ENCODE results near the gene PTPRN2.
"Not testable (repeated sequence)": the region's sequence is repeated elsewhere in the genome, so short reads cannot be mapped to it uniquely, and the experiment has no call there.

PTPRN2 gene

GRCh38 chr7:158377800-158378623 lies 209.6 kb downstream of the PTPRN2 start:
- peak in 2 of 3 experiments; percentile 47 to 84 for DNase-seq

DNA sequence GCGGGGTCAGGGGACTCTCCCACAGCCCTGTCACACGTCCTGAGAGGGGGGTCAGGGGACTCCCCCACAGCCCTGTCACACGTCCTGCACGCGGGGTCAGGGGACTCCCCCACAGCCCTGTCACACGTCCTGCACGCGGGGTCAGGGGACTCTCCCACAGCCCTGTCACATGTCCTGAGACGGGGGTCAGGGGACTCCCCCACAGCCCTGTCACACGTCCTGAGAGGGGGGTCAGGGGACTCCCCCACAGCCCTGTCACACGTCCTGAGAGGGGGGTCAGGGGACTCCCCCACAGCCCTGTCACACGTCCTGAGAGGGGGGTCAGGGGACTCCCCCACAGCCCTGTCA lies 210.8 kb downstream of the PTPRN2 start:
- not testable (repeated sequence) for DNase-seq

DNA sequence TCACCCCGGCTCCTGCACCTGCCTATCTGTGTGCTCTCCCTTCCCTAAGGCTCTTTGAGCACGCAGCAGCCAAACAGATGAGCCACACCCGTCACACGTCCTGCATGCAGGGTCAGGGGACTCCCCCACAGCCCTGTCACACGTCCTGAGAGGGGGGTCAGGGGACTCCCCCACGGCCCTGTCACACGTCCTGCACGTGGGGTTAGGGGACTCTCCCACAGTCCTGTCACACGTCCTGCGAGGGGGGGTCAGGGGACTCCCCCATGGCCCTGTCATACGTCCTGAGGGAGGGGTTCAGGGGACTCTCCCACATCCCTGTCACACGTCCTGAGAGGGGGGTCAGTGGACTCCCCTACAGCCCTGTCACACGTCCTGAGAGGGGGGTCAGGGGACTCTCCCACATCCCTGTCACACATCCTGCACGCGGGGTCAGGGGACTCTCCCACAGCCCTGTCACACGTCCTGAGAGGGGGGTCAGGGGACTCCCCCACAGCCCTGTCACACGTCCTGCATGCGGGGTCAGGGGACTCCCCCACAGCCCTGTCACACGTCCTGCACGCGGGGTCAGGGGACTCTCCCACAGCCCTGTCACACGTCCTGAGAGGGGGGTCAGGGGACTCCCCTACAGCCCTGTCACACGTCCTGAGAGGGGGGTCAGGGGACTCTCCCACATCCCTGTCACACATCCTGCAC lies 211.3 kb downstream of the PTPRN2 start:
- not testable (repeated sequence) for DNase-seq

- DNase-seq, result peak in 1 of 3 experiments; percentile 41
These were observed 212.6 kb downstream of the PTPRN2 start for GRCh38 chr7:158375034-158375433.

- DNase-seq, result no peak
These were observed 213.0 kb downstream of the PTPRN2 start for GRCh38 chr7:158374586-158374985.

DNA sequence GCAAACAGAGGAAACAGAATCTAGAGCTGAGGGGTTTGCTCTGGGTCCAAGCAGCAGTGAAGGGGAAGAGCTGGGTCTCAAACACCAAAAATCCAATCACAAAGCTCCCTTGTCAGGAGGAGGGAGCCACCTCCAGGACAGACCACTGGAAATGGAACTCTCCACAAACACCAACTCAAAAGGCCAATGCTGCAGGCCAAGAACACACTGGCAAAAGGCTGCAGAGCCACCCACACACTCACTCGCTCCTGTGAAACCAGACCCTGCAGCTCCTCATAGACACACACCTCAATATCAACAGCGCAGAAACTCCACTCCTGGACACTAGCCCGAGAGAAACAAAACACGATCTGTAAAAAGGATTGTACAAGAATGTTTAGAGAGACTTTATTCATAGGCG lies 213.5 kb downstream of the PTPRN2 start:
- DNase-seq, result no peak

- DNase-seq, result no peak
These were observed 214.0 kb downstream of the PTPRN2 start for GRCh38 chr7:158373476-158374133.

- no peak for DNase-seq
These were observed 215.0 kb downstream of the PTPRN2 start for GRCh38 chr7:158372400-158373342.

GRCh38 chr7:158371856-158372255 lies 215.8 kb downstream of the PTPRN2 start:
- DNase-seq, result no peak

DNA sequence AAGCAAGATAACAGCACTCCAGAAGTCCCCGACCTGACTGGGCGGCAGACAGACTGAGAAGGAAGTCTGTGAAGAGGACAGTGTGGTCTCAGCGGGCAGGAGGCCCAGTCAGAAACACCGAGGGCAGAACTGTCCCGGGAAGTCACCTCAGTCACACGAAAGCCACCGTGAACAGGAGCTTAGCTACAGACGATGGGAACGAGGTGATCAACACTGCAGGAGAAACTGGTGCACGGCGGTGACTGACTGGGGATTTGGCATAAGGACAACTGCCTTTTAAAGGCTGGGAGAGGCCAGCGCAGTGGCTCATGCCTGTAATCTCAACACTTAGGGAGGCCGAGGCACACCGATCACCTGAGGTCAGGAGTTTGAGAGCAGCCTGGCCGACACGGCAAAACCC lies 217.8 kb downstream of the PTPRN2 start:
- no peak for DNase-seq

GRCh38 chr7:158369290-158369689 lies 218.3 kb downstream of the PTPRN2 start:
- DNase-seq, result no peak

GRCh38 chr7:158368449-158368848 lies 219.2 kb downstream of the PTPRN2 start:
- DNase-seq, result no peak

DNA sequence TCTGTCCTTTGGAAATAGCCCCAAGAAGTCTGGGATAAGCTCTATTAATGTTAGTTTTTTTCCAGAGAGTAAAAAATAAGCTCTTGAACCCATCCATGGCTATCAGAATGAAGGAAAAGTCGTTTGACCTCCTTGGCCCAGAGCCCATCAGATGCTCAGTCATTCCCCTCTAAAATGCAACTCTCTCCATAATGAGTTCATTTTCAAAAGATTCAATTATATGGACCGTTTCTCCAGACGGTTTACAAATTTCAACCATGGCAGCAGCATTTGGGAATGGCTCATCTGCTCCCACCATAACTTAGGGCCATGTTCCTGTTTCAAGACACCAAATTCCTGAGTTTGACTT lies 220.0 kb downstream of the PTPRN2 start:
- DNase-seq, result no peak

- no peak for DNase-seq
These were observed 220.5 kb downstream of the PTPRN2 start for GRCh38 chr7:158366916-158367633.

GRCh38 chr7:158366346-158366745 lies 221.3 kb downstream of the PTPRN2 start:
- DNase-seq, result no peak

DNA sequence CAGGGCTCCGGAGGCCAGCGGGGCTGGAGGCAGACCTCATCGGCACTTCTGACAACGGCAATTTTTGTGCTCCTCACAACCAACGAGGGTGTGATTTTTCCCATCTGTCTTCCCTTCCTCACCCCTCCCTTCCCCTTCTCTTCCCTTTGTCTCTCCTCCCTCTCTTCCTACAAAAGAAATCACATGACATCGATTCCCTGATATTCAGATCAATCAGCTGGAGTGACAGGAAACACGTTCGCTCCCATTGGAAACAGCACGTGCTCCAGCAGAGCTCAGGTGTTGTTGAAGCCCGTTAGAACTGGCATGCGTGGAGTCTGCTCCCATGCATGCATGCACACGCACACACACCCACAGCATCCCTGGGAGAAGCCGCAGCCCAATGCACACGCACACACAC lies 222.4 kb downstream of the PTPRN2 start:
- no peak for DNase-seq

- DNase-seq, result no peak
These were observed 223.2 kb downstream of the PTPRN2 start for GRCh38 chr7:158364451-158364850.

DNA sequence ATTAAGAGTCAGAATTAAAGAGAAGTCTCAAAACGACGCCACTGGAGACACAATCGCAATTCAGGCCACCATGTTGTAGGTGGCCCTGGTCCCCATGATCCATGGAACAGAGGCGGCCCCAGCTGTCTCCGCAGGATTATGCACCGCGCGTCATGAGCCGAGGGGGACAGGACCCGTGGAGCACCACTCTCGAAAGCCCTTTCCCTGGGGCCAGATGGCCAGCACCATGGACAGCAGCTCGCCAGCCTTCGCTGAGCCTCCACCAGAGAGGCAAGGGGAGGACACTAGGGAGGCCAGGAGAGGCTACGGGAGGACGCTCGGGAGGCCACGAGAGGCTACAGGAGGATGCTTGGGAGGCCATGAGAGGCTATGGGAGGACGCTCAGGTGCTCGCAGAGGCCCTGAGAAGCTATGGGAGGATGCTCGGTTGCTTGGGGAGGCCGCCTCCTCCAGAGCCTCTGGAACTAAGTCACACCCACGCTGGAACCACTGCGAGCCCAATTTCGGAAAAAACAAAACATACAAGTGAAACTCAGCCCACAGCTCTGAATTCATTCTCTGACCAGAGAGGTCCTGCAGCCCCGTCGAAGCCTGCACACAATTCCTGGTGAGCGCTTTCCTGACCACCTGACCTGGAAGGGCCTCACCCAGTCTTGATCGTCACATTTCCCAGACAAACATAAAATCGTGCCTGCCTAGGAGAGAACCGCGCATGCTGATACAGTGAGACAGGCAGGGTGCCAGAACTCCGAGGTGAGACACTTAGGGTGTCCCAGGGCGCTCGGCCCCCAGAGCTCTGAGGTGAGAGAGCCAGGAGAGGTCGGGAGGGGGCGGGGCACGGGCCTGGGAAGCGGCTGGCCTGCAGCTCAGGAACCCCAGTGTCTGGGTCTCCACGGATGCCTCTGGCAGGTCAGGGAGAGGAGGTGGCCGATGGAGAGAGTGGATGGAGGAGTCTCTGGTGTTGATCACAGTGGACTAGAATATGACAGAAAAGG lies 224.4 kb downstream of the PTPRN2 start:
- DNase-seq, result no peak

- DNase-seq, result no peak
These were observed 225.6 kb downstream of the PTPRN2 start for GRCh38 chr7:158362001-158362400.

DNA sequence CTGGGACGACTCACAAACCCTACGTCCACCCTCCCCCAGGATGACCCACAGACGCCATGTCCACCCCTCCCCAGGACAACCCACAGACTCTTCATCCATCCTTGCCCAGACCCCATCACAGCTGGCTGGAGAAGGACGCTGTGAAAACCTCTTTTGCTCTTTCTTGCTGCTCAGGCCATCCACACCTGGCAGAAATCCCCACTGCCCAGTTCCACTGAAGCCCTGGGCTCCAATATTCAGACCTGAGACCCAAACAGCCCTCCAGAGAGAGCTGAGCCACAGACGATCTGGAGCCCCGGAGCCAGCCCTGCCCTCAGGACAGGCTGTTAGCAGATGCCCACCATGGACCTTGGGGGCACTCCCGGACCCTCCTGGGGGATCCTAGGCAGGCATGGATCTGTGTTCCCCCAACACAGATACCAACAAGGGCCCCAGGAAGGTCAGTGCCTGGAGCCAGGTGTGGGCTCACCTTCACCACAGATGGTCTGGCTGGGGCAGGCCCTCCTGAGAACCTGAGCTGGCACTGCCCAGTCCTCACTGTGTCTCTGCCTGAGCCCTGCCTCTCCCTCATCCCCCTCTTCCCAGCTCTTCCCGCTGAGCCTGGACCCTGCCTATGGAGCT lies 226.2 kb downstream of the PTPRN2 start:
- no peak for DNase-seq
